Right lobe of liver (tissue), 4 donors: ENCODE measurements around the gene RASSF4.

Experiments
- CTCF ChIP-seq, 4 donors: fragments of 200-600 bp in 3 of 4; fragments of 450-650 bp in 1 of 4; IDR thresholded peaks; one replicate each; pipeline versions ENCODE4 v1.5.1 to v1.8.0; 2016 to 2022; ENCODE audit warnings: antibody characterized with exemption in 4 of 4, mild to moderate bottlenecking in 2 of 4
- POLR2A ChIP-seq: fragments of 450-650 bp; IDR thresholded peaks from one replicate; pipeline ENCODE4 v1.6.1; 2017; ENCODE audit warnings: antibody characterized with exemption, mild to moderate bottlenecking
- donor health status: DM: no; HTN: no; CAD: no.
- donor health status: DM: no; HTN: no; CAD: no.
- donor health status: DM: no; HTN: yes; CAD: no.

- TF ChIP-seq POLR2A = no peak
- no peak for TF ChIP-seq CTCF (IDR thresholded peaks at IDR 0.05)
These were observed 12.5 kb downstream of the RASSF4 start for GRCh38 chr10:44971935-44972757.
